Esophagus mucosa (tissue), 1 donor: ENCODE data around the gene NUF2. TPM values are rescaled to one million over a fixed set of nuclear protein-coding genes. Genes with fewer than 3 reads are reported as not detected.
"Not testable (repeated sequence)": the region's sequence is repeated elsewhere in the genome, so short reads cannot be mapped to it uniquely, and the experiment has no call there.

Experiments used
- ATAC-seq: fragments of 200-7000 bp; cut with Tn5 transposase; one replicate; pipeline ENCODE4 v1.9.1; 2020
- total RNA-seq: library from RNA; stranded (reverse); gene quantifications from one replicate; pipeline ENCODE4 v1.2.4, GENCODE V29; 2023
- donor health status: DM: yes; HTN: yes; CAD: no.

The NUF2 gene
- total RNA-seq, 1 donor from 2014 or later = 8.6 TPM

- no peak for ATAC-seq
Observed at GRCh38 chr1:163335216-163335615, 13.5 kb downstream of the NUF2 start.

DNA sequence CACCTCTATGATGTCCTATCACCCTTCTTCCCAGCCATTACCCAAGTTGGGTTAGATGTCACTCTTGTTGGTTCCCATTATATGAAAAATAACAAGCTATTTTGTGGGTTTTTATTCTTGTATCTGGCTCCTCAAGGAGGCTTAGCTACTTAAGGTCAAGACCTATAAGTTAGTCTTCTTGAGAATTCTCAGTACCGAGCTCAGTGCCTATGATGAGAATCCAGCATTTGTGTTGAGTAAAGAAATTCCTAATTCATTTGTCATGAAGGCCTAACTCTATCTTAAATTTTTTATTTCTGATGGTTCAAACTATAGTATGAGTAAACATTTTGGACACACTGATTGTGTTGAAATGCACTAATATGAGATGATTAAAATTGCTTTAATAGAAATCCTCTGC, 15.9 kb downstream of the NUF2 start:
- ATAC-seq = no peak

GRCh38 chr1:163346326-163346870, 24.6 kb downstream of the NUF2 start:
- ATAC-seq = no peak

- no peak for ATAC-seq
Observed at GRCh38 chr1:163347106-163347505, 25.4 kb downstream of the NUF2 start.

GRCh38 chr1:163351912-163352311, 30.2 kb downstream of the NUF2 start:
- ATAC-seq = no peak

DNA sequence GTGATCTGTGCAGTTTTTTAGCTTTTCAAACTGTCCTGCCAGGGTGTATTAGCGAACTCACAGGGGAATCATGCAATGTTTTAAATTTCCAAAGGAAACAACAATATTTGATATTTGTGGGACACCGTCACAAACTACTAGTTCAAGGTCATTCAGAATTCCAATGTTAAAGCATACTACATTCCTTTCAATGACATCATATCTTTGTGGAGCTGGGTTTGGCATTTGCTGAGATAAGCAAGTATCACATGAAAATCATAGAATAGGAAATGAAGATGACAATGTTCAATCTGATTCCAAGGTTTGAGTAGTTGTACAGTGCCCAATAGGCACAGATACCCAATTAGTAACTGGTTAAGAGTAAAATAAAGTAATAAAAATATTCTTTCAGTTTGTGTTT, 35.6 kb downstream of the NUF2 start:
- no peak for ATAC-seq

DNA sequence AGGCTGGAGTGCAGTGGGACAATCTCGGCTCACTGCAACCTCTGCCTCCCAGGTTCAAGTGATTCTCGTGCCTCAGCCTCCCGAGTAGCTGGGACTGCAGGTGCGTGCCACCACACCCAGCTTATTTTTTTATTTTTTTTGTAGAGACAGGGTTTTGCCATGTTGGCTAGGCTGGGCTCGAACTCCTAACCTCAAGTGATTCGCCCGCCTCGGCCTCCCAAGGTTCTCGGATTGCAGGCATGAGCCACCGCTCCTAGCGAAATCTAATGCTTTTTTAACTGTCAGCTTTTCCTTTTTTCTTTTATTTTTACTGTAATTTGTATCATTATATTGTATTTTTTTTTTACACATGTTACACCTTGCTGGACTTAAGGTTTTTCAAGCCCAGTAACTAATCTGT, 36.4 kb downstream of the NUF2 start:
- ATAC-seq = not testable (repeated sequence)

GRCh38 chr1:163361123-163361934, 39.6 kb downstream of the NUF2 start:
- no peak for ATAC-seq

DNA sequence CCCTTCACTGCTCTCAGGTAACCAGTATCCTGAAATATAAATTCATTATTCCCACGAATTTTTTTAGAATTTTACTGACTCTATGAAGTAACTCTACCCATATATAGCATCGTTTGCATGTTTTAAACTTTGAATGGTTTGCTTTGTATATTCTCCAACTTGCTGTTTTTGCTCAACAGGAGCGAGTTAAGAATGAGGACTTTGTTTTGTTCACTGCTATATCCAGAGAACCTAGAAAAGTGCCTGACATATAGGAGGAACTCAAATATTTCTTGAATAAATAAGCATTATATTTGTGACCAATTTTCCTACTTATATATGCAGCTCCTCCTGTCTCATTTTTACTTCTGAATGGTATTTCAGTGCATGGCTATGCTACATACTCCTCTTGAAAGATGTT, 43.4 kb downstream of the NUF2 start:
- ATAC-seq = no peak

DNA sequence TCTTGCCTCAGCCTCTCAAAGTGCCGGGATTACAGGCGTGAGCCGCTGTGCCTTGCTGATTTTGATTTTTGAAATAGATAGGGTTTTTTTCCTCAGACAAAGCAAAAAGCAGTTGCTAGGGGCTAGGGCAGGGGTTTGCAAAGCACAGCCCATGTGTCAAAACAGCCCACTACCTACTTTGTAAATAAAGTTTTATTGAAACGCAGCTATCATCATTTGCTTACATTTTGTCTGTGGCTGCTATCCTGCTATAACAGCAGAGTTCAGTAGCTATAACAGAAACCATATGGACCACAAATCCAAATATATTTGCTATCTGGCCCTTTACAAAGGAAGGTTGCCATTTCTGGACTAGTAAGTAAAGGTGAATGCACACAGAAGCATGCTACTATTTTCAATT, 44.8 kb downstream of the NUF2 start:
- ATAC-seq = no peak

DNA sequence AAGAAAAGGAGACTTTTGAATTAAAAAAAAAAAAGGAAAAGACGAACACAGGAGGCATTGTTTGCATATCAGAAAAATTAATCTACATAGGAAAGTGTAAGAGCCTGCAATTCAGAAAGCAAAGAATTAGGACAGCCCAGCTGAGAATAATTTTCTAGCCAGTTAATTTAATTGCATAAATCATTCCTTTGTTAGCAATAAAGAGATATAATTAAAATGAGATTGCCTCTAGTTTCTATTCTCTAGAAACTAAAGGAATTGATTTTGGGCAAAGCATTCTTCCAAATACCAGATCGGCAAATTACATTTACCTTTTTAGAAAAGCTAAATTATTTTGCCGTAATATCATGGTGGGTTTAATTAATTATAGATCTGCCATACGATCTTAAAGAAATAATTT, 46.0 kb downstream of the NUF2 start:
- no peak for ATAC-seq

DNA sequence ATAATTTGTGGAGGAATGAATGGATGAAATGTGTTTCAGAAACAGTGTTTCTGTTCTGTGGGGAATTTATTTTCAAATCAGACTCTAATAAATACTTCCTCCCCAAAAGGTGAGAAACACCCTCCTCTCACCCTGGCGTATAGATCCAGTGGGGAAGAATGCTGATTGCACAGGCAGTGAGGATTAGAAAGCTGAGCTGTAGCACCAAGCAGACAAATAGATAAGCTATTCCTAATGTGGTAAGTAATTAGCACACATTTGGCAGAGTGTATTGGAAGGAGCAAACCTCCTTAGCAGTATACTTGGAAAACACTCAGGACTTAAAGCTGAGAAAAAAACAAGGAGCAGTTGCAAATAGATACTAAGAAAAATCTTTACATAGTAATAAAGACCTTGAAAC, 50.8 kb downstream of the NUF2 start:
- ATAC-seq = no peak

DNA sequence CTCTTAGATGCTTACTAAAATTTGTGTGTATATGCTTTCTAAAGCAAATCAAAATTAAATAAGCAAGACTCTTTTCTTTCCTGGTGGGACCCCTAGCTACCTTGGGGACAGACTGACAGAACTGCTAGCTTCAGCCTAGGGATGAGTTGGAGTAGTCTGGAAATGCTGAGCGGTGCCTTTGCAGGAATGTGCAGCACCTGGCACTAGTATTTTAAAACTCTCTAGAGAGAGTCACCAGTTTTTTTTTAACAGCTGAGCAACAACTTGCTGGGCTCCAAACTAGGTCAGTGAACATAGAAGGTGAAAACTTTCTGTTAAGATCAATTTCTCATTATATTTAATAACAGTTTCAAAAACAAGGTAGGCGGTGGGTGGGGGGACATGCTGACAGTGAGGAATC, 56.8 kb downstream of the NUF2 start:
- ATAC-seq = no peak

GRCh38 chr1:163379801-163380200, 58.0 kb downstream of the NUF2 start:
- no peak for ATAC-seq

DNA sequence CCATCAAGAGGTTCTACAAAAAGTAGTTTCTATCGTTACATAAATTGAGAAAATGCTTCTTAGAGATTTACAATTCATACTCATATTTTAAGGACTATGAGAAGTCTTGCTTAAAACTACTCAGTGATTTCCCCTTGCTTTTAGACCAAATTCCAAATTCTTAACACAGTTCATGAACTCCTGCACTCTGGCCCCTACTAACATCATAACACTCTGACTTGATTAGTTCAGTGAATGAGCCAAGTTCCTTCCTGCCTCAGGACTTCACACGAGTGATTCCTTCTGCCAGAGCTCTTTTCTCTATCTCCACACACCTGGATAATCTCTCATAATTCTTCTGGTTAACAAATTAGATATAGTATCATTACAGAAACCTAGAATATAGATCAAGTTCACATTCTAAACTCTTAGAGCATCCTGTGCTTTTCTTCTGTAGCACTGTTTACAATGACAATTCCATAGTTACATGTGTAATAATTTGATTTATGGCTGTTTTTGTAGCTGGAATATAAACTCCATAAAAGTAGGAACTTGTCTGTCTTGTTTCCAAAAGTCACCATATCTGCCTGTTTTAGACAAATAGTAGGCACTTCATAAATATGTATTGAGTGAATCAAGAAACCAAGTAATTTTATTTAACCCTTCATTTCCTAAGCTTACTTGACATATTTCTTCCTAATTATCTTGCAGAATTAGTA, 59.9 kb downstream of the NUF2 start:
- ATAC-seq = no peak

DNA sequence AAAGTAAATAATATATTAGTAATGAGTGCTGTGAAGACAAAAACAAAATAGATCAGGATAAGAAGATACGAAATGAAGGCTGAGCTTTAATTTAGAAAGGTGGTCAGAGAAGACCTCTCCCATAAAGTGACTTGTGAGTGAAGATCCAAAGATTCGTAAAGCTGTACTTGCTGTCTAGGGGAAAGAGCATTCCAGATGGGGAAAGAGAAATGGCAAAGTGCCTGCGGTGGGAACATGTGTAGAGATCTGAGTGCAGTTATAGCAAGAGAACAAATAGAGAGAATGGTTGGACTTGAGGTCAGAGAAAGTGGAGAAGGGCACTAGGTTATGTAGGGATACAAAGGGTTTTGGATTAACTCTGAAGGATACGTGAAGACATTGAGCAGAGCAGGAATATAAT, 60.6 kb downstream of the NUF2 start:
- ATAC-seq = no peak

GRCh38 chr1:163387146-163387545, 65.4 kb downstream of the NUF2 start:
- ATAC-seq = no peak

- ATAC-seq = no peak
Observed at GRCh38 chr1:163388970-163389369, 67.2 kb downstream of the NUF2 start.

DNA sequence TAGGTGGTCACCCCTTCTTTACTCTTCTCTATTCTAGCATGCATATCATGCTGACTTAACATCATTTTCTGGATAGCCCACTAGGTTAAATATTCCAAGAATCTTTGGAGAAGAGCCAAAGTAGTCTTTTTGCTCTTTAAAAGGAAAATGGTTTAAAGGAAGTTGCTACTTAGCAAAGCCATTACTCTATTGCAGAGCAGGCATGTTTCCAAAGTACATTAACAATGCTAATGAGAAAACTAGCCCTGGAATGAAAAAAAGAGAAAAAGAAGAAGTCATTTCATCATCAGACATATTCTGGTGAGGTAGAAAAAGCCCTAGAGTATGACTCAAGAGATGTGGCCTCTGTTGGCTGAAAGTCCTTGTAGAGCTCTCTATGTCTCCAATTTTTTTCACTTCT, 74.0 kb downstream of the NUF2 start:
- no peak for ATAC-seq

GRCh38 chr1:163397451-163398200, 75.9 kb downstream of the NUF2 start:
- ATAC-seq = no peak

DNA sequence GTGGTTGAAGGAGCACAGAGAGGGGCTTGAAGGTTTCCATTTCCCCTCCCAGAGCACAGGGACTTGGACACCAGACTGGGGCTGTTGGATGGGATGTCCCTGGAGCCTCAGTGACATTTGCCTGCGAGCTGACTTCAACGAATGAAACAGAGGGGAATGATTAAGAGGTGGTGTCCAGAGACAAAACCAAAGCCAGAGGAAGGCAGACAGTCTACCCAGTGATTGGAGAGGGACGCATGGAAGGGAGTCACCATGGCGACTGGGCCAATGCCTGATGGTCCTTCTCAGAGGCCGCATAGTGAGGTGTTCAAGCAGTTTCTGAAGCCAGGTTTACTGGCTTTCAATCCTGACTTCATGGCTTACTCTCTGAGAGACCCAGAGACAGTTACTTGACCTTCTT, 77.2 kb downstream of the NUF2 start:
- no peak for ATAC-seq

- ATAC-seq = no peak
Observed at GRCh38 chr1:163399976-163400601, 78.3 kb downstream of the NUF2 start.

- ATAC-seq = no peak
Observed at GRCh38 chr1:163401211-163401610, 79.5 kb downstream of the NUF2 start.
